ENCODE data around the gene LRRC1. TPM values are rescaled to one million over a fixed set of nuclear protein-coding genes. Genes with fewer than 3 reads are reported as not detected.

Gene LRRC1
- total RNA-seq, 2 donors from 2014 or later: 8.3 to 10.4 TPM

DNA sequence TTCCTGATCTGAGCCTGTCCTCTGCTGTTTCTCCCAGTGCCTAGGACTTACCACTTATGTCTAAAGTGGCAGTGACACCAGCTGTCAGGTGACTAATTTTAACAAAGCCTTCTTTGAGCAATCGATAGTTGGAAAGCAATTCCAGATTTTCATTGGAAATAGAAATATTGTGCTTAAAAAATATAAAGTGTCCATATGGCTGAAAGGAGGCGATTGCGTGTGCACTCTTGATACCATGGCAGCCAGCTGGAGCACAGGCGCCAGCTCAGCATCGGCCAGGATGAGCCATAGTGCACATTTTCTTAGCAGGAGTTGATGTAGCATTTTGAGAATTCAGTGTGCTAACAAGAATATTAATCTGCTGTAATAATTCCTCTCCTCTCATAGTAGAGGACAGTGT is 70.0 kb downstream of the LRRC1 start:
- intact Hi-C loops (cut with DNase I): no loop called here

DNA sequence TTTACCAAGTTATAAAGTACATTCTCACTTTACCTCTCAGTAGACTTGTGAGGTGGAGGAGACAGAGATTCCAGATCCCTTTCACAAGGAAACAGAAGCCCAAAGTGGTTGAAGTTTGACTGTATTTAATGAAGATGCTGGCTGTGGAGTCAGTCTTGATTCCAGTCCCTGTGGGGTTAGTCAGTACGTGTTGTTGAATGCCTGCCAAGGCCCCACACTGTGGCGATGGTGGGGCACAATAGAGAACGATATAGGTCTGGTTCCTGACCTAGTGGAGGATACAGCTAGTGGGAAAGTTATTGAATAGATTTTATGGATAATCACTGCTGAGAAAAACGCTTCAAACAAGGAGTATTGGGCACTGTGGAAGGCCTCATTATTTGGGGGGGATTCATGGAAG is 71.4 kb downstream of the LRRC1 start:
- intact Hi-C loops (cut with DNase I): no loop called here
- no peak for DNase-seq (ENCODE audit: low spot score)

More for the DNA sequence above, 70.0 kb downstream of the LRRC1 start:
- DNase-seq (ENCODE audit: low spot score): no peak

DNA sequence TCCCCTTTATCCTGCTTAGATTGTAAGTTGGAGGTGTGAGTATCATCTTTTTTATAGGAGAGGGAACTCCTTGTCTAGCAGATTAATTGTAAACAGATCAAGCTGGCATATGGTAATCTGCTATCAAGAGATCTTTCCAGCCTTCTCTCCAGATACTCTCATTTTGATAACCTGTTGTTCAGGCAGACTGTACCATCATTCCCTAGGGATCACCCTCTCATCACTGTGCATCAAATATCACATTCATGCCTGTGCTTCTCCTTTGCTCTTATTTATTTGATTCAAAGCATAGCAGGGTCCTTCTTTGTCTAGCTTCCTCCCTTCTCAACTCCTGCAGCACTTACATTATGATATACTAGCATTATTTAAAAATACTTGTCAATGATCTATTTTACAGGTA is 73.8 kb downstream of the LRRC1 start:
- intact Hi-C loops (cut with DNase I): loop anchor here in 1 of 2 donors (2.0 kb wide), 1 partner anchor 26 kb away; no protein-coding TSS in a partner anchor
- no peak for DNase-seq (ENCODE audit: low spot score)

DNA sequence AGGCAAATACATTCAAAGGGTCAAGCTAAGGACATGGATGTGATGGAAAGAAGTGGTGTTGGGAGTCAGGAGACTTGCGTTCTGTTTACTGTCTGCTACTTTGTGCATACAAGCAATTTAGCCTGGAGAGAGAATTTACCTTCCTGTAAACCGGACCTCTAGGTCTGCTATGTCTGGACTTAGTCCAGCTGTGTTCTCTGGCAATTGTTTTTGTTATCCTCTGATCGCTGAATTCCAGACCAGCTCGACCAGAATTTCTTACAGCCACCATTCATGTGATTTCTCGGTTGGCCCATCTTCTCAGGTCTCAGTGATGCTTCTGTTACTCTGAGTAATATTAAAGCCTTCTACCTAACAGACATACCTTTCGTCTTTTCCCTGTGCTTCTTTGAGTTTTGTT is 75.2 kb downstream of the LRRC1 start:
- no peak for DNase-seq (ENCODE audit: low spot score)
- intact Hi-C loops (cut with DNase I): loop anchor here in 1 of 2 donors (2.0 kb wide), 1 partner anchor 25 kb away; no protein-coding TSS in a partner anchor

DNA sequence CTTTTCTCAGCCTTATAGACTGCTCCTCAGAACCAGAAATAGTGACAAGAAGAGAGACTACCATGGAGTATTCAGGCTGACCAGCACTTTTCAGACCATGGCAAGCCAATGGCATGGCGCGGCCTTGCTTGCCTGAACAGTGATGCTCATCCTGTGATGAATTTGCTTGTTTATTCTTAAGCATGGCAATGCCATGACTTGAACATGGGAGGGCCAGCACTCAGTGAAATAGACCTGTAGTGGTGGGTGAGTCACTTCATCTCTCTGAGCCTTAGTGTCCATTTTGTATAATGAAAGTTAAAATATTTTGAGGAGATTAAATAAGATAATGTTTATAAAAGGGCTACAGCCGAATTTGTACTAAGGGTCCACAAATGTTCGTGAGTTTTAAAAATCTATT is 79.1 kb downstream of the LRRC1 start:
- DNase-seq (ENCODE audit: low spot score): no peak
- intact Hi-C loops (cut with DNase I): no loop called here

- intact Hi-C loops (cut with DNase I): no loop called here
- DNase-seq (ENCODE audit: low spot score): no peak
Measured at GRCh38 chr6:53874964-53875363, 80.2 kb downstream of the LRRC1 start.

DNA sequence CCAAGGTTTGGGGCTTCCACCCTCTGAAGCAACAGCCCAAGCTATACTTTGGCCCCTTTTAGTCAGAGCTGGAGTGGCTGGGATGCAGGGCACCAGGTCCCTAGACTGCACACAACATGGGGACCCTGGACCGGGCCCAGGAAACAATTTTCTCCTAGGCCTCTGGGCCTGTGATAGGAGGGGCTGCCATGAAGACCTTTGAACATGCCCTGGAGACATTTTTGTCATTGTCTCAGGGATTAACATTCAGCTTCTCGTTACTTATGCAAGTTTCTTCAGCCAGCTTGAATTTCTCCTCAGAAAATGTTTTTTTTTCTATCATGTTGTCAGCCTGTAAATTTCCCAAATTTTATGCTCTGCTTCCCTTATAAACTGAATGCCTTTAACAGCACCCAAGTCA is 82.3 kb downstream of the LRRC1 start:
- DNase-seq (ENCODE audit: low spot score): no peak
- intact Hi-C loops (cut with DNase I): no loop called here

GRCh38 chr6:53878808-53879207 is 84.0 kb downstream of the LRRC1 start:
- intact Hi-C loops (cut with DNase I): no loop called here
- DNase-seq (ENCODE audit: low spot score): no peak

GRCh38 chr6:53879608-53880007 is 84.8 kb downstream of the LRRC1 start:
- intact Hi-C loops (cut with DNase I): no loop called here

GRCh38 chr6:53887316-53887715 is 92.5 kb downstream of the LRRC1 start:
- no peak for DNase-seq (ENCODE audit: low spot score)
- intact Hi-C loops (cut with DNase I): no loop called here

More at GRCh38 chr6:53879608-53880007, 84.8 kb downstream of the LRRC1 start:
- DNase-seq (ENCODE audit: low spot score): no peak

GRCh38 chr6:53888931-53889330 is 94.1 kb downstream of the LRRC1 start:
- intact Hi-C loops (cut with DNase I): no loop called here
- DNase-seq (ENCODE audit: low spot score): no peak

DNA sequence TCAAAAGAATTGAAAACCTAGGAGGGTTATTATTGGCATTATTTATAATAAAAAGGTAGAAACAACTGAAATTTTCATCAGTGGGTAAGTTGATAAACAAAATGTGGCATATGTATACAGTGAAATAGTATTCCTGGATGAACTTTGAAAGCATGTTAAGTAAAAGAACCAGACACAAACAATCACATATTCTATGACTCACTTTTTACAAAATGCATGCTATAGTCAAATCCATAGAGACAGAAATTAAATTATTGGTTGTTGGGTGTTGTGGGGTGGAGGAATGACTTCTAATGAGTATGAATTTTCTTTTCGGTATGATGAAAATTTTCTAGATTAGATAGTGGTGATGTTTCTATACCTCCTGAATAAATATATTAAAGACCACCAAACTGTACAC is 94.6 kb downstream of the LRRC1 start:
- intact Hi-C loops (cut with DNase I): no loop called here

GRCh38 chr6:53892707-53893106 is 97.9 kb downstream of the LRRC1 start:
- DNase-seq (ENCODE audit: low spot score): no peak
- intact Hi-C loops (cut with DNase I): no loop called here

More for the DNA sequence above, 94.6 kb downstream of the LRRC1 start:
- no peak for DNase-seq (ENCODE audit: low spot score)

DNA sequence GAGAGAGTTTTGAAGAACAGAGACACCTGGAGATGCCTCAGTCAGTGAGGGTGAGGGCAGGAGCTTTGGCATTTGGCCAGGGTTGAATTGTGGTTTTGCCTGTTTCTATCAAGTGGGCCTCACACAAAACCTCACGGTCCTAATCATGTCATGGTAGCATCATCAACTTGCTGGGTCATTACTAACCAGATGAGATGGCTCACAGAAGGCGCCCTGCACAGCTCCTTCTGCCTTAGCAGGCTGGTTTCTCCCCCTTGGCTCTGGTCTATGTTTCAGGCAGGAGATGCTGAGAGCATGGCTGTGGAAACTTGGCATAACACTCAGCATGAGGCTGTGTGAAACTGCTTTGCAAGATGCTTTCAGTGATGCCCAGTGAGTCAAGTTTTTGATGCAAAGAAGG is 99.3 kb downstream of the LRRC1 start:
- no peak for DNase-seq (ENCODE audit: low spot score)
- intact Hi-C loops (cut with DNase I): loop anchor here in 1 of 2 donors (2.0 kb wide), 1 partner anchor 25 kb away; no protein-coding TSS in a partner anchor

- intact Hi-C loops (cut with DNase I): no loop called here
- DNase-seq (ENCODE audit: low spot score): no peak
Measured at GRCh38 chr6:53896196-53896595, 101.4 kb downstream of the LRRC1 start.

DNA sequence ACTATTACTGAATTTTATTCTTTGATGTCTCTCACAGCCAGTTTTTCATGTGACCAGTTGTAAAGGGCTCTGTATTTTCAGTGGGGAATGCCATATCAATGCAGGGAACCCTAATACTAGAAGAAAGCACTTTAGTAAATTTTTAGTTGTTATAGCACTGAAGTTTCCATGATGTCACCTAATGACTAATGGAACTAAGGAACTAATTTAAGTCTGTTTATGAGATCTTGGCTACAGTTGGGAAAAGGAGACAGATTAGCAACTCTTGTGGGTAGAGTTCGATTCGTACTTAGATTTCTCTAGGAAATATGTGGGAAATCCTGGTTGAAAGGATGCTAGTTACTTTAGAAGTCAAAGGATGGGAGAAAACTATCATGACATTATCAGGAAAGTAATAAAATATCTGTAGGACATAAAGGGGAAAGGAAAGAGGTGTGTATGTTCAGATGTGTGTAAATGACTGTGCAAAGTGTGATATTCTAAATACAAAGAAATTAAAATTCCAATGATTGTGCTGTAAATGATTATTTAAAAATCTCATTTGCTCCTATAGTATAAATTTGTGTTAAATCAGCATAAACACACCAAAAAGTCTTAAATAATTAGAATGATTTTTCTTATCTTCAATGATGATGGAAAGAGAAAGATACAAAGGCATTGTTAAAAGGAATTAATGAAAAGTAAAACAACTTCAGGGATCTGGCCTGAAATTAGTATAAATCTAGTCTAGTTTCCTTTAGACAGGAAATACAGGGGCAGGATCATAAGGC is 103.4 kb downstream of the LRRC1 start:
- no peak for DNase-seq (ENCODE audit: low spot score)

DNA sequence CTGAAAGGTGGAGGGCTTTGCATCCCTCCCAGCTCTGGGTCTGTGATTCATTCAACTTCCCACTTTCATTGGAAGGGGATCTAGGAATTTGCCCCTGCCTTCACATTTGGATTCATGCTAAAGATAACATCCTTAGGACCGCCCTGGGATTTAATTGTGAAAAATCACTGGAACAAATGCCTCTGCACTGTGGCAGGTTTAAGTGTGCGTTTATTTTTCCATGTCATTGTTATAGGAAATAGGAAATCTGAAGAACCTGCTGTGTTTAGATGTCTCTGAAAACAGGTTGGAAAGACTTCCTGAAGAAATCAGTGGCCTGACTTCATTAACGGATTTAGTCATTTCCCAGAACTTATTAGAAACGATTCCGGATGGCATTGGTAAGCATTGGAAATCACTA is 104.7 kb downstream of the LRRC1 start:
- no peak for DNase-seq (ENCODE audit: low spot score)
- intact Hi-C loops (cut with DNase I): no loop called here

More for the DNA sequence above, 103.4 kb downstream of the LRRC1 start:
- intact Hi-C loops (cut with DNase I): no loop called here

GRCh38 chr6:53903357-53903756 is 108.6 kb downstream of the LRRC1 start:
- no peak for DNase-seq (ENCODE audit: low spot score)
- intact Hi-C loops (cut with DNase I): no loop called here

- intact Hi-C loops (cut with DNase I): no loop called here
- no peak for DNase-seq (ENCODE audit: low spot score)
Measured at GRCh38 chr6:53906103-53906502, 111.3 kb downstream of the LRRC1 start.

DNA sequence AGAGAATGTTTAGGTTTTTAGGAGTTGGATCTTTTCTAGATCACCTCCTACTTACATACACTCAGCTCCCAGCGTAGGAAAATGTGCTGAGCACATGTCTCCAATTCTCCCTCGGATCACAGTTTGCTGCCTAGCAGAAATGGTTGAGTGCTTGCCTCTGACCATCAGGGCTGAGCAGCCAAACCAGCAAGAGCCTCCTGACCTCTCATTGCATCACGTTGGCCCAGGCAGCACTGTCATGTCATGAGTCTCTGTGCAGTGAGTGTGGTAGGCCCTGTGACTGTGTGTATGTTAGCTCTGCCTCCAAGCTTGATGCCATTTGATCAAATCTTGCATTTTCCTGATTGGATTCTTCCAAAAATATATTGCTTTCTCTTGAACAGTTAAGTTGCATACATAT is 112.0 kb downstream of the LRRC1 start:
- no peak for DNase-seq (ENCODE audit: low spot score)
- intact Hi-C loops (cut with DNase I): no loop called here

- DNase-seq (ENCODE audit: low spot score): no peak
- intact Hi-C loops (cut with DNase I): no loop called here
Measured at GRCh38 chr6:53910834-53911233, 116.0 kb downstream of the LRRC1 start.

All from posterior vena cava (tissue), 2 donors.